HepG2 (cell line): ENCODE results near the gene ZBTB7C. TPM values are rescaled to one million over a fixed set of nuclear protein-coding genes. Genes with fewer than 3 reads are reported as not detected.

Experiments
- ARHGAP35 ChIP-seq: sonication (generic); formaldehyde crosslinking; IDR thresholded peaks from 2 replicates; pipeline ENCODE4 v1.9.0; 2022; ENCODE audit warnings: mild to moderate bottlenecking, inconsistent platforms, moderate library complexity, missing genetic modification reagents, borderline replicate concordance
- MAZ ChIP-seq, 2 experiments: sonication (generic) in 1 of 2; formaldehyde crosslinking in 1 of 2; IDR thresholded peaks; 2 replicates each; pipeline versions ENCODE4 v1.5.0 to v1.6.1; 2012 to 2020; ENCODE audit warnings: low read depth in 2 of 2, mild to moderate bottlenecking in 2 of 2, borderline replicate concordance in 1 of 2, improper control_type of control experiment in 1 of 2, low read length in 1 of 2, missing genetic modification reagents in 1 of 2, moderate library complexity in 1 of 2
- PBX3 ChIP-seq: sonication (generic); formaldehyde crosslinking; IDR thresholded peaks from 2 replicates; pipeline ENCODE4 v1.8.1; 2023; ENCODE audit warnings: missing genetic modification reagents, inconsistent platforms, borderline replicate concordance
- SRSF9 ChIP-seq: fragments of 200-400 bp; formaldehyde crosslinking; IDR thresholded peaks from 2 replicates; pipeline ENCODE4 v1.6.1; 2018; ENCODE audit warnings: borderline replicate concordance, mild to moderate bottlenecking, low read depth, low read length; ENCODE audit not compliant: insufficient read depth, poor library complexity, severe bottlenecking
- TIGD3 ChIP-seq: sonication (generic); formaldehyde crosslinking; IDR thresholded peaks from 2 replicates; pipeline ENCODE4 v1.5.1; 2020; ENCODE audit warnings: mild to moderate bottlenecking, missing genetic modification reagents, borderline replicate concordance
- ZMYM2 ChIP-seq: sonication (generic); formaldehyde crosslinking; IDR thresholded peaks from 2 replicates; pipeline ENCODE4 v1.8.0; 2022; ENCODE audit warnings: mild to moderate bottlenecking, missing genetic modification reagents
- polyA plus RNA-seq, 8 experiments: library from polyadenylated mRNA; depleted of rRNA in 3 of 8; stranded (reverse) in 7 of 8; unstranded in 1 of 8; fragments of >200 nt; fragmentation: Illumina TruSeq in 4 of 8; extraction: Trizol in 4 of 8; gene quantifications; 2 replicates each; pipeline versions ENCODE4 v1.2.1 to v1.2.3, GENCODE V29; 2011 to 2016; ENCODE audit warnings: low read depth in 4 of 8, missing spikeins in 1 of 8, mixed read lengths in 1 of 8; ENCODE audit not compliant: insufficient read depth in 1 of 8
- total RNA-seq, 5 experiments: library from RNA; depleted of rRNA; stranded (reverse); fragments of >200 nt; fragmentation: Illumina TruSeq; extraction: Trizol; gene quantifications; 2 replicates each; pipeline ENCODE4 v1.2.3, GENCODE V29; 2016; ENCODE audit warnings: low read depth in 1 of 5
- TF ChIP-seq, protein P1 (sequence below): sonication (generic); formaldehyde crosslinking; IDR thresholded peaks from 2 replicates; pipeline ENCODE4 v1.4.0; 2020; ENCODE audit warnings: mild to moderate bottlenecking, missing genetic modification reagents, borderline replicate concordance

ZBTB7C gene
- total and polyA plus RNA-seq, 2 of the 13 experiments (the other 11 are each of a cell fraction or from before 2014, with no cell fraction given) = 0.01 to 0.04 TPM

DNA sequence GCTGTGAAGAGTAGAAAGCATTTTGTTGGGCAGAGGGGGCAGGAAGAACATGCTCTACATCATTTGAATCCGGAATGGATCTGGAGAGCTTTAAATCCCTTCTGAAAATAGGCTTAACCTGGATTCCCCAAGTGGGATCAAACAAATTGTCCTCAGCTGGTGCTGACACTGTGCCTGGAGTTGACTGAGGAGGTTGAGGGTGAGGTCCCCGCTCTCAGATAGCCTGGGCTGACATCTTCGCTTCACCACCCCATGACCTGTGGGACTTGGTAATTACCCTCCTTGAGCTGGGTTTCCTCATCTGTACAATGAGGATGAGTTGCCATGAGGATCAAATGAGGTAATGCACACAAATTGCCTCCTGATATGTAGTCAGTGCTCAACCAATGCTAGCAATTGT lies 360.9 kb downstream of the ZBTB7C start (continued):
- TF ChIP-seq, protein P1, sequence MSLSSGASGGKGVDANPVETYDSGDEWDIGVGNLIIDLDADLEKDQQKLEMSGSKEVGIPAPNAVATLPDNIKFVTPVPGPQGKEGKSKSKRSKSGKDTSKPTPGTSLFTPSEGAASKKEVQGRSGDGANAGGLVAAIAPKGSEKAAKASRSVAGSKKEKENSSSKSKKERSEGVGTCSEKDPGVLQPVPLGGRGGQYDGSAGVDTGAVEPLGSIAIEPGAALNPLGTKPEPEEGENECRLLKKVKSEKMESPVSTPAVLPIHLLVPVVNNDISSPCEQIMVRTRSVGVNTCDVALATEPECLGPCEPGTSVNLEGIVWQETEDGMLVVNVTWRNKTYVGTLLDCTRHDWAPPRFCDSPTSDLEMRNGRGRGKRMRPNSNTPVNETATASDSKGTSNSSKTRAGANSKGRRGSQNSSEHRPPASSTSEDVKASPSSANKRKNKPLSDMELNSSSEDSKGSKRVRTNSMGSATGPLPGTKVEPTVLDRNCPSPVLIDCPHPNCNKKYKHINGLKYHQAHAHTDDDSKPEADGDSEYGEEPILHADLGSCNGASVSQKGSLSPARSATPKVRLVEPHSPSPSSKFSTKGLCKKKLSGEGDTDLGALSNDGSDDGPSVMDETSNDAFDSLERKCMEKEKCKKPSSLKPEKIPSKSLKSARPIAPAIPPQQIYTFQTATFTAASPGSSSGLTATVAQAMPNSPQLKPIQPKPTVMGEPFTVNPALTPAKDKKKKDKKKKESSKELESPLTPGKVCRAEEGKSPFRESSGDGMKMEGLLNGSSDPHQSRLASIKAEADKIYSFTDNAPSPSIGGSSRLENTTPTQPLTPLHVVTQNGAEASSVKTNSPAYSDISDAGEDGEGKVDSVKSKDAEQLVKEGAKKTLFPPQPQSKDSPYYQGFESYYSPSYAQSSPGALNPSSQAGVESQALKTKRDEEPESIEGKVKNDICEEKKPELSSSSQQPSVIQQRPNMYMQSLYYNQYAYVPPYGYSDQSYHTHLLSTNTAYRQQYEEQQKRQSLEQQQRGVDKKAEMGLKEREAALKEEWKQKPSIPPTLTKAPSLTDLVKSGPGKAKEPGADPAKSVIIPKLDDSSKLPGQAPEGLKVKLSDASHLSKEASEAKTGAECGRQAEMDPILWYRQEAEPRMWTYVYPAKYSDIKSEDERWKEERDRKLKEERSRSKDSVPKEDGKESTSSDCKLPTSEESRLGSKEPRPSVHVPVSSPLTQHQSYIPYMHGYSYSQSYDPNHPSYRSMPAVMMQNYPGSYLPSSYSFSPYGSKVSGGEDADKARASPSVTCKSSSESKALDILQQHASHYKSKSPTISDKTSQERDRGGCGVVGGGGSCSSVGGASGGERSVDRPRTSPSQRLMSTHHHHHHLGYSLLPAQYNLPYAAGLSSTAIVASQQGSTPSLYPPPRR (CRISPR knock-in tag) = no peak
- no peak for TF ChIP-seq SRSF9
- no peak for TF ChIP-seq PBX3
- no peak for TF ChIP-seq MAZ (IDR thresholded peaks at IDR 0.05; ENCODE audit: borderline replicate concordance, low read depth, low read length)
- no peak for TF ChIP-seq MAZ (CRISPR knock-in tag; IDR thresholded peaks at IDR 0.05; ENCODE audit: low read depth)
- TF ChIP-seq ARHGAP35 (CRISPR knock-in tag) = no peak
- no peak for TF ChIP-seq ZMYM2 (CRISPR knock-in tag)
- TF ChIP-seq TIGD3 (CRISPR knock-in tag) = no peak
